Activated T-cell treated with anti-CD3 and anti-CD28 coated beads, Interleukin-2, amount 50 U/mL, for 4 hours (primary cell): ENCODE results near the gene PPP1R3D. TPM values are rescaled to one million over a fixed set of nuclear protein-coding genes. Genes with fewer than 3 reads are reported as not detected.

ENCODE experiments used
- ATAC-seq, 2 donors: fragments of 200-7000 bp; cut with Tn5 transposase; one replicate each; pipeline ENCODE4 v1.10.0; 2021
- DNase-seq: peaks from one replicate; pipeline ENCODE4 v3.0.0-alpha.2; 2020
- H3K27me3 Mint-ChIP-seq: one replicate; pipeline ENCODE4 v1.8.0; 2021; ENCODE audit warnings: low read depth, mixed read lengths
- H3K36me3 Mint-ChIP-seq: one replicate; pipeline ENCODE4 v1.8.0; 2022; ENCODE audit warnings: mixed read lengths; ENCODE audit not compliant: insufficient read depth
- H3K4me1 Mint-ChIP-seq: one replicate; pipeline ENCODE4 v1.8.0; 2021; ENCODE audit warnings: low read depth, mixed read lengths
- H3K4me3 Mint-ChIP-seq: one replicate; pipeline ENCODE4 v1.8.0; 2021; ENCODE audit warnings: mild to moderate bottlenecking, moderate library complexity, mixed read lengths
- H3K9me3 Mint-ChIP-seq: one replicate; pipeline ENCODE4 v1.8.0; 2021; ENCODE audit warnings: mixed read lengths
- total RNA-seq, 3 donors: library from RNA; stranded (reverse); gene quantifications; one replicate each; pipeline ENCODE4 v1.2.1, GENCODE V29; 2021

PPP1R3D gene
- total RNA-seq, 3 donors from 2014 or later, result 3.5 to 4.2 (median 4.1) TPM

DNA sequence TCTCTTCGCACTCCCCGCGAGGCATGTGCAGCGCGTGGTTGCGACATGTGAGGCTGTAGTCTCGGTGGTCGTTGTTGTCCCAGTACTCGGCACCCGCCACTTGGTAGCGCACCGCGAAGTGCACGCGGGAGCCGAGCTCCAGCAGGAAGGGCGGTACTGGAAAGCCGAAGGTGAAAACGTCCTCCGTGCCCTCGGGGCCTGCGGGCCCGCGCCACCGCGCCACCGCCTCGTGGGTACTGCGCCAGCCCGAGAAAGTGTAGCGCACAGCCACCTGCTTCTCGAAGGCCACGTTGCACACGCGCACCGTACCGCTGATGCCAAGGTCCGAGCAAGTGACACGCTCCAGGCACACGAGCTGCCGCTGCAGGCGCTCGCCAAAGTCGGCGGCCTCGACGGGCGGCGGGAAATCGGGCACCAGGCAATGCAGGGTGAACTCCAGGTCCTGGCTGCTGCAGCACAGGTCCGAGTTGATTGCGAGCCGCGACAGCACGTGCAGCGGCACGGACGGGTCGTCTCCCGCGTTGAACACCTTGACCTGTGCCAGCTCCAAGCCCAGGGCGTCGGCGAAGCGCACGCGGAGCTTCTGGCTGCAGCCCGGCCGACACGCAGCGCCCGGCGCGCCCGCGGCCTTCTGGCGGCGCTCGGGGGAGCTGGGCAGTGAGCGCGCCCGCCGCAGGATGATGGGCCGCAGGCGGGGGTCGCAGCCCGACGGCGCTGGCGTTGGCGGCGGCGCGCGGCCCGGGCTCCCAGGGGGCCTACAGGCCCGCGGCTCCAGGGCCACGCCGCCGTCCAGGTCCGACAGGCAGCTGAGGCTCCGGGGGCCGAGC lies 840 bp downstream of the PPP1R3D start:
- H3K36me3 Mint-ChIP-seq, result peaks cover 5% of the 10 kb centered on the region
- ATAC-seq (peak in 1 of 2 donors; percentile 1), DNase-seq (no peak)
- H3K4me3 Mint-ChIP-seq, result peak overlapping the region; percentile 90
- H3K27me3 Mint-ChIP-seq, result no peaks in the 10 kb centered on the region
- no peaks in the 10 kb centered on the region for H3K9me3 Mint-ChIP-seq
- H3K4me1 Mint-ChIP-seq, result peaks cover 35% of the 10 kb centered on the region

- ATAC-seq (no peak), DNase-seq (no peak)
- Mint-ChIP-seq H3K9me3 (no peaks in the 10 kb centered on the region), H3K36me3 (no peaks in the 10 kb centered on the region), H3K4me1 (peaks cover 37% of the 10 kb centered on the region), H3K27me3 (no peaks in the 10 kb centered on the region), H3K4me3 (peak overlapping the region; percentile 82)
Observed at GRCh38 chr20:59938696-59939051, 1.4 kb downstream of the PPP1R3D start.

GRCh38 chr20:59938221-59938620 lies 1.9 kb downstream of the PPP1R3D start:
- ATAC-seq (no peak), DNase-seq (no peak)
- no peaks in the 10 kb centered on the region for H3K27me3 Mint-ChIP-seq
- no peaks in the 10 kb centered on the region for H3K9me3 Mint-ChIP-seq
- H3K4me3 Mint-ChIP-seq, result peak overlapping the region; percentile 82
- no peaks in the 10 kb centered on the region for H3K36me3 Mint-ChIP-seq
- H3K4me1 Mint-ChIP-seq, result peaks cover 37% of the 10 kb centered on the region

- H3K4me1 Mint-ChIP-seq, result peaks cover 35% of the 10 kb centered on the region
- no peaks in the 10 kb centered on the region for H3K27me3 Mint-ChIP-seq
- ATAC-seq, result no peak
- no peaks in the 10 kb centered on the region for H3K36me3 Mint-ChIP-seq
- H3K4me3 Mint-ChIP-seq, result no peak overlapping the region
- no peak for DNase-seq
- no peaks in the 10 kb centered on the region for H3K9me3 Mint-ChIP-seq
Observed at GRCh38 chr20:59937150-59937549, 3.0 kb downstream of the PPP1R3D start.

DNA sequence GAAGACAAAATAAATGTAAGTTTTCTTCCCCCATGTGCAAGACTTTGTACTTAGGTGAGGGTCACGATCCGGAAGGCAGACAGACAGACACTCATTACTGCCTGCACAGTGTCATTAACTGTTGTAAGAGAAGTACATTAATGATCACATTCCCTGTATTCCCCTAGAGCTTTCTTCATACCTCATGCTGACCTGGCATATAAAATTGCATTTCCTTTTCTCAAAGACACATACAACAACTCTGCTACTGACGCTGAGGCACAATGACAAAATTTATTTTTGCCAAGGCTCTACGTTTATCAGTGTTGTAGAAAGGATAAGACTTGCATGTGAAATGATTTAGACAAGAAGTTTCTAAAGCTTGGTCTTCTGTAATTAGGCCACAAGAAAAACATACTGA lies 3.7 kb downstream of the PPP1R3D start:
- Mint-ChIP-seq H3K36me3 (no peaks in the 10 kb centered on the region), H3K4me3 (no peak overlapping the region), H3K4me1 (peaks cover 34% of the 10 kb centered on the region), H3K9me3 (no peaks in the 10 kb centered on the region), H3K27me3 (no peaks in the 10 kb centered on the region)
- DNase-seq (no peak), ATAC-seq (no peak)

DNA sequence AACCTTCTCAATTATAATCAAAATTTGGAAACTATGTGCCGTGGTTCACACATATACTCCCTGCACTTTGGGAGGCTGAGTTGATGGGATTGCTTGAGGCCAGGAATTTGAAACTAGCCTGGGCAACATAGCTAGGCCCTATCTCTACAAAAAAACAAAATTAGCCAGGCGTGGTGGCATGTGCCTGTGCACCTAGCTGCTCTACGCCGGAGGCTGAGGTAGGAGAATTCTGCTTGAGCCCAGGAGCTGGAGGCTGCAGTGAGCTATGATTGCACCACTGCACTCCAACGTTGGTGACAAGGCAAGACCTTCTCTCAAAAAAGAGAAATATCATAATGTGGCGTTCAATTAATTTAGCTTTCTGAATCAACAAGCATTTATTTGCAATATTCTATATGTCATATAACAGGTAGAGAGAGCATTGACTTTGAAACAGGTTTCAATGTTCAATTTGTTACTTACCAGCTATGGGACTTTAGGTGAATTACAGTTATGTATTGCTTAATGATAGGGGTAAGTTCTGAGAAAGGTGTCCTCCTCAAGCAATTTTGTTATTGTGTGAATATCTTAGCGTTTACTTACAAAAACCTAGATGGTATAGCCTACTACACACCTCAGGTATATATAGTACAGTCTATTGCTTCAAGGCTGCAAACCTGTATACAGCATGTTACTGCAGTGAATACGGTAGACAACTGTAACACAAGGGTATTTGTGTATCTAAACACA lies 4.5 kb downstream of the PPP1R3D start:
- no peak overlapping the region for H3K4me3 Mint-ChIP-seq
- no peaks in the 10 kb centered on the region for H3K27me3 Mint-ChIP-seq
- DNase-seq (no peak), ATAC-seq (no peak)
- H3K4me1 Mint-ChIP-seq, result peaks cover 28% of the 10 kb centered on the region
- H3K36me3 Mint-ChIP-seq, result no peaks in the 10 kb centered on the region
- H3K9me3 Mint-ChIP-seq, result no peaks in the 10 kb centered on the region

- Mint-ChIP-seq H3K9me3 (no peaks in the 10 kb centered on the region), H3K27me3 (no peaks in the 10 kb centered on the region), H3K36me3 (no peaks in the 10 kb centered on the region), H3K4me3 (peak overlapping the region; percentile 77), H3K4me1 (peaks cover 28% of the 10 kb centered on the region)
- DNase-seq (peak; percentile 69), ATAC-seq (peak; percentile 87)
Observed at GRCh38 chr20:59933849-59934585, 6.1 kb downstream of the PPP1R3D start.

DNA sequence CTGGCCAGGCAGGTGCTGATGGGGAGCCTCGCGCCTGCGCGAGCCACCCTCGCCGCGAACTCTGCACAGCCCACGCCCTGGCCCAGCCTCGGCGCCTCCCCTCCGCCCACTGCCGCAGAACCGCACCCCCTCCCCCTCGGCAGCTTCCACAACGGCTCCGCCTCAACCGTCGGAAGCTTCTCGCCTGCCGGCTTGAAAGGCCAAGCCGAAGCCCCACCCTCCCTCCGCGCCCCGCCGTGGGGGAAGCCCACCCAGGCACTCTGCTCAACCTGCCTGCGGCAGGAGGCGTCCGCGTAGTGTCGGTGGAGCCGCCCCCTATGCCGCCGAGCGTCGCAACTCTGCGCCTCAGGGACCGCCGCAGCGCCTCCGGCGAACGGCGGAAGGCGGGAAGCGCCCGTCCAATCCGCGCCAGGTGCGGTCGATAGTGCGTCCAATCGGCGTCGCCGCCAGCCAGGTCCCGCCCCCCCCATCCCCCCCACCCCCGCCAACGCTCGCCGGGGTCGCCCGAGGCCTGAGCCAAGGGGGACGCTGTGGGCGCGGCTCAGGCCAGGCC lies 6.7 kb downstream of the PPP1R3D start, which contains the start of gene SYCP2:
TSS of gene SYCP2 (minus strand) at position 342 of the 553 bp plus-strand sequence. CDS start 11,224 bp downstream, outside the sequence.
- Mint-ChIP-seq H3K4me3 (peak within 1 kb of the TSS; percentile 77), H3K36me3 (no peaks in the 10 kb centered on the region), H3K4me1 (peaks cover 21% of the 10 kb centered on the region), H3K9me3 (no peaks in the 10 kb centered on the region), H3K27me3 (no peaks in the 10 kb centered on the region)
- DNase-seq, result peak; percentile 55
- peak; percentile 75 to 84 for ATAC-seq

DNA sequence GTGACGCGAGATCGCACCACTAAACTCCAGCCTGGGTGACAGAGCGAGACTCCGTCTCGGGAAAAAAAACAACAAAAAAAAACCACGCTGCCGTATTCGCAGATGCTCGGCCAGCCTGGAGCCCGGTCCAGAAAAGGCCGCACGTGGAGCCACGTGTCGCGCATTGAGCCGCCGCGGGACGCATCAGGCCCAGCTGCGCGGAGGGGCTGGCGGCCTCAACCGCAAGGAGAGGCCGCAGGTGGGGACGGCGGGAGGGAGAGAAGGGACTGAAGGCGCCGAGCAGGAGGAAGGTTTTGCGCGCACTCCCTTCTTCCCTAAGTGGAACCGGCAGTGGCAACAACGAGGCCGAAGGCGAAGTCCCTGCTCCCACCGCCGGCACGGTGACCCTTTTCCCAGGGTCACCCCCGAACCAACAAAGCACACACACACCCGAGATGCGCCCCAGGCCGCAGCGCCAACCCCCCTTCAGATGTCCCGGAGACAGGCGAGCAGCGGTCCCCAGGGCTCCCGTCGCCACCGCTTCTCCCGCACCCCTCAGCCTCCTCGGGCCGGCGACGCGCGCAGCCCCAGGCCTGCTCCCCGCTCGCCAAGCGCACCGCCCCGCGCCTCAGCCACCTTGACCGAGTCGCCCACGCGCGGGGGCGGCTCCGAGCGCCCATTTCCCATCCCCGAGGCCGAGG lies 7.3 kb downstream of the PPP1R3D start:
- H3K4me1 Mint-ChIP-seq, result peaks cover 15% of the 10 kb centered on the region
- no peaks in the 10 kb centered on the region for H3K36me3 Mint-ChIP-seq
- peak overlapping the region; percentile 67 for H3K4me3 Mint-ChIP-seq
- no peak for ATAC-seq
- DNase-seq, result no peak
- no peaks in the 10 kb centered on the region for H3K9me3 Mint-ChIP-seq
- no peaks in the 10 kb centered on the region for H3K27me3 Mint-ChIP-seq

GRCh38 chr20:59931511-59932312 lies 8.4 kb downstream of the PPP1R3D start:
- Mint-ChIP-seq H3K27me3 (no peaks in the 10 kb centered on the region), H3K4me1 (peaks cover 9% of the 10 kb centered on the region), H3K9me3 (no peaks in the 10 kb centered on the region), H3K36me3 (no peaks in the 10 kb centered on the region), H3K4me3 (peak overlapping the region; percentile 57)
- ATAC-seq (peak; percentile 11 to 12), DNase-seq (no peak)

- Mint-ChIP-seq H3K4me3 (no peak overlapping the region), H3K4me1 (no peaks in the 10 kb centered on the region), H3K9me3 (no peaks in the 10 kb centered on the region), H3K27me3 (peaks cover 2% of the 10 kb centered on the region), H3K36me3 (no peaks in the 10 kb centered on the region)
- no peak for ATAC-seq
- DNase-seq, result no peak
Observed at GRCh38 chr20:59925899-59926298, 14.2 kb downstream of the PPP1R3D start.

DNA sequence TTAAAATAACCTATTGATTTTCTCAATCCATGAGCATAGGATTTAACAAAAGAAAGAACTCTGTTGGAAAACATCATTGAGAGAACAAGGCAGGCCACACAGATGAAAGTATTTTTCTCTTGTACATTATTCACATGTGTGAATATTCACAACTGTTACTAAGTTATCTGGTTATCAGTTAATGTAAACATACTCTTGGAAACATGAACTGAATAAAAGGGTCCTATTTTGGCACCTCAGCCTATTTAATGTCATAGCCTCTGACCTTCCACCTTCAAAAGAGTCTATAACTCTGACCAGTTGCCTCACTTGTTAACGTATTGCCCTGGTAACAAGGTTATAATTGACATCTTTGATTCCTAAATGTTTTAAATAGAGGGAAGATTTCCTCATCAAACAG lies 14.7 kb downstream of the PPP1R3D start:
- Mint-ChIP-seq H3K27me3 (peaks cover 2% of the 10 kb centered on the region), H3K4me1 (no peaks in the 10 kb centered on the region), H3K9me3 (no peaks in the 10 kb centered on the region), H3K36me3 (no peaks in the 10 kb centered on the region), H3K4me3 (no peak overlapping the region)
- DNase-seq, result no peak
- ATAC-seq, result no peak

GRCh38 chr20:59923514-59923913 lies 16.6 kb downstream of the PPP1R3D start:
- Mint-ChIP-seq H3K9me3 (no peaks in the 10 kb centered on the region), H3K4me3 (no peak overlapping the region), H3K4me1 (no peaks in the 10 kb centered on the region), H3K36me3 (no peaks in the 10 kb centered on the region), H3K27me3 (peaks cover 2% of the 10 kb centered on the region)
- DNase-seq, result no peak
- no peak for ATAC-seq
